Transverse colon (tissue), 4 donors: Measurements from ENCODE around the gene MCL1. TPM values are rescaled to one million over a fixed set of nuclear protein-coding genes. Genes with fewer than 3 reads are reported as not detected.

Experiments used
- DNase-seq: peaks from one replicate; pipeline ENCODE4 v3.0.0-alpha.2; 2019
- H3K27ac ChIP-seq, 4 donors: fragments of 200-600 bp; sonication (generic); 2 replicates each; pipeline ENCODE4 v1.5.1; 2016 to 2018; ENCODE audit warnings: inconsistent platforms in 4 of 4
- H3K27me3 ChIP-seq: fragments of 200-600 bp; sonication (generic); 2 replicates; pipeline ENCODE4 v1.5.1; 2017; ENCODE audit warnings: inconsistent platforms
- H3K36me3 ChIP-seq, 4 donors: fragments of 200-600 bp; sonication (generic); 2 replicates each; pipeline ENCODE4 v1.5.1; 2017 to 2019; ENCODE audit warnings: inconsistent platforms in 4 of 4
- H3K4me1 ChIP-seq, 4 donors: fragments of 200-600 bp; sonication (generic); 2 replicates each; pipeline ENCODE4 v1.5.1; 2017 to 2020; ENCODE audit warnings: inconsistent platforms in 4 of 4
- H3K4me3 ChIP-seq, 4 donors: fragments of 200-600 bp; sonication (generic); 1 replicate in 1 of 4; 2 replicates in 3 of 4; pipeline versions ENCODE4 v1.5.1 to v1.6.1; 2017 to 2019; ENCODE audit warnings: inconsistent platforms in 4 of 4
- H3K9me3 ChIP-seq, 2 donors: fragments of 200-600 bp; sonication (generic); 2 replicates each; pipeline ENCODE4 v1.5.1; 2017 to 2019; ENCODE audit warnings: inconsistent platforms in 2 of 2
- EP300 ChIP-seq: sonication (generic); formaldehyde crosslinking; IDR thresholded peaks from one replicate; pipeline ENCODE4 v1.6.1; 2017; ENCODE audit warnings: antibody characterized with exemption, low read depth
- POLR2A ChIP-seq: fragments of 450-650 bp; IDR thresholded peaks from one replicate; pipeline ENCODE4 v1.6.1; 2016; ENCODE audit warnings: antibody characterized with exemption, mild to moderate bottlenecking, moderate library complexity
- POLR2AphosphoS5 ChIP-seq, 3 donors: sonication (generic); formaldehyde crosslinking; IDR thresholded peaks; one replicate each; pipeline ENCODE4 v1.6.1; 2016; ENCODE audit warnings: antibody characterized with exemption in 3 of 3
- WGBS, 2 donors: methylation state at CpG; one replicate each; pipeline ENCODE4 v1.1.5; 2018; ENCODE audit warnings: low coverage in 1 of 2; 5-methylcytosine and 5-hydroxymethylcytosine counted together
- in situ Hi-C, 4 donors: fragments of 200-750 bp; cut with MboI; loops; one replicate each; pipeline versions ENCODE4 v1.15.0 to v1.15.1; 2017; ENCODE audit warnings: low sequenced_read_pairs in 3 of 4, low pct_ligation_motif_present in 1 of 4, low pct_unique_long_range_greater_than_20kb in 1 of 4
- intact Hi-C: fragments of 100-400 bp; cut with DNase I; formaldehyde crosslinking; loops from one replicate; pipeline ENCODE4 v1.15.1; 2023; ENCODE audit warnings: low total_unique reads
- total RNA-seq, 4 donors: library from RNA; depleted of rRNA; stranded (reverse); fragments of >200 nt; gene quantifications; one replicate each; pipeline ENCODE4 v1.1.0, GENCODE V29; 2016
- TF ChIP-seq, protein P1 (sequence below), 5 experiments: fragments of 200-600 bp in 3 of 5; fragments of 450-650 bp in 2 of 5; sonication (generic) in 3 of 5; IDR thresholded peaks; 1 replicate in 2 of 5; 2 replicates in 3 of 5; pipeline ENCODE4 v1.5.1; 2016 to 2017; ENCODE audit warnings: antibody characterized with exemption in 5 of 5, inconsistent platforms in 3 of 5, mild to moderate bottlenecking in 2 of 5, moderate library complexity in 1 of 5

MCL1 gene
- total RNA-seq, 4 donors from 2014 or later, result 176 to 395 (median 269) TPM

- H3K27me3 ChIP-seq, result peaks cover 3% of the 10 kb centered on the region
- no peaks in the 10 kb centered on the region for H3K36me3 ChIP-seq
- TF ChIP-seq POLR2AphosphoS5 (IDR thresholded peaks at IDR 0.05) (no peak), POLR2A (no peak), EP300 (no peak)
- TF ChIP-seq, protein P1, sequence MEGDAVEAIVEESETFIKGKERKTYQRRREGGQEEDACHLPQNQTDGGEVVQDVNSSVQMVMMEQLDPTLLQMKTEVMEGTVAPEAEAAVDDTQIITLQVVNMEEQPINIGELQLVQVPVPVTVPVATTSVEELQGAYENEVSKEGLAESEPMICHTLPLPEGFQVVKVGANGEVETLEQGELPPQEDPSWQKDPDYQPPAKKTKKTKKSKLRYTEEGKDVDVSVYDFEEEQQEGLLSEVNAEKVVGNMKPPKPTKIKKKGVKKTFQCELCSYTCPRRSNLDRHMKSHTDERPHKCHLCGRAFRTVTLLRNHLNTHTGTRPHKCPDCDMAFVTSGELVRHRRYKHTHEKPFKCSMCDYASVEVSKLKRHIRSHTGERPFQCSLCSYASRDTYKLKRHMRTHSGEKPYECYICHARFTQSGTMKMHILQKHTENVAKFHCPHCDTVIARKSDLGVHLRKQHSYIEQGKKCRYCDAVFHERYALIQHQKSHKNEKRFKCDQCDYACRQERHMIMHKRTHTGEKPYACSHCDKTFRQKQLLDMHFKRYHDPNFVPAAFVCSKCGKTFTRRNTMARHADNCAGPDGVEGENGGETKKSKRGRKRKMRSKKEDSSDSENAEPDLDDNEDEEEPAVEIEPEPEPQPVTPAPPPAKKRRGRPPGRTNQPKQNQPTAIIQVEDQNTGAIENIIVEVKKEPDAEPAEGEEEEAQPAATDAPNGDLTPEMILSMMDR (IDR thresholded peaks at IDR 0.05), result no peak
- intact Hi-C loops (no loop called here), in situ Hi-C loops (no loop called here)
- DNase-seq, result no peak
- H3K27ac ChIP-seq, result peak overlapping the region; percentile 79 to 86 (median 84)
- WGBS, 2 donors, result 38 to 55% methylated on average over 1 of the region's 1 CpG
- H3K4me3 ChIP-seq, result no peak overlapping the region
- H3K9me3 ChIP-seq, result no peaks in the 10 kb centered on the region
- H3K4me1 ChIP-seq, result peaks cover 6 to 45% (median 37%) of the 10 kb centered on the region in 4 donors
These were observed 27.7 kb downstream of the MCL1 start for GRCh38 chr1:150551784-150552127.

- Histone ChIP-seq H3K27me3 (peaks cover 3% of the 10 kb centered on the region), H3K27ac (peak overlapping the region; percentile 79 to 86 (median 84)), H3K9me3 (no peaks in the 10 kb centered on the region), H3K36me3 (no peaks in the 10 kb centered on the region), H3K4me1 (peaks cover 6 to 45% (median 37%) of the 10 kb centered on the region in 4 donors), H3K4me3 (no peak overlapping the region)
- 74 to 81% methylated on average over 7 to 11 of the region's 11 CpGs for WGBS, 2 donors
- DNase-seq, result peak; percentile 21
- no peak for TF ChIP-seq POLR2AphosphoS5 (IDR thresholded peaks at IDR 0.05)
- TF ChIP-seq, protein P1 (IDR thresholded peaks at IDR 0.05), result no peak
- no peak for TF ChIP-seq EP300
- no peak for TF ChIP-seq POLR2A
- in situ Hi-C loops (no loop called here), intact Hi-C loops (no loop called here)
These were observed 28.2 kb downstream of the MCL1 start for GRCh38 chr1:150551051-150551783.

DNA sequence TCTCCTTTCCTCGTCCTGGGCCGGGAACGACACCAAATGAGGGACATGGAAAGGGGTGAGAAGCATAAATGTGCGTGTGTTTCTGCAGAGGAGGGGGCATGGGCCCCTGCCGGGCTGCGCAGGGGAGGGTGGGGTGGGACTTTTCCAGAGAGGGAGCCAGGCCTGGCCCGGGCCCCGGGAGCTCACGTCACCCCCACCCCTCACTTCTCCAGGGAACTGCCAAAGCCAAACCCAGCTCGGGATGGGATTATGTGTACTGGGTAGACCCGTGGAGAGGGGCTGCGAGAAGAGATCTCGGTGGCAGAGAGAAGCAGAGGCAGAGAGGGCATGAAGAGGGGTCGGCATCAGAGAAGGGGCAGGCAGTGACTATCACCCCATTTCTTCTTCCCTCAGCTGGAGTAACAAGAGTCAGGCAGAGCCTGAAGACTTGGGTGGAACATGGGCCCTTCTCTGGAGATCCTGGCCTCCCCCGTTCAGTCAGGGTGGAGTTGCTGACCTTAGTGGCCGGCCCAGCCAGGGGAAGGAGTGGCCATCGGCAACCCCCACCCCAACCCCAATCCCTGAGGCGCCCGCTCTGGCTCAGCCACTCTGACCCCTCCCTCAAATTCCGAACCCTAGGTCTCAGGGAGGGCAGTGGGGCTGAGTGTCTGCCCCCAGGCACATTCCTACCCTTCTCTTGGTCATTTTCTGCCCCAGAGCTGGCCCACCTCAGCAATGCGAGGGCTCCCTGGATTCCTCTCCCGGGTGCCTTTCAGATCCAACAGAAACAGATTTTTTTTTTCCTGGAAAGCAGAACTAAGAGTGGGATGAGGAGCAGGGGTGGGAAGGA, 29.0 kb downstream of the MCL1 start:
- in situ Hi-C loops, result no loop called here
- Histone ChIP-seq H3K27ac (peak overlapping the region; percentile 79 to 86 (median 84)), H3K27me3 (peaks cover 3% of the 10 kb centered on the region), H3K9me3 (no peaks in the 10 kb centered on the region), H3K4me3 (peak overlapping the region in 2 of 4 donors; percentile 58 to 65), H3K4me1 (peaks cover 6 to 45% (median 37%) of the 10 kb centered on the region in 4 donors), H3K36me3 (no peaks in the 10 kb centered on the region)
- intact Hi-C loops, result no loop called here
- peak; percentile 19 for DNase-seq
- WGBS, 2 donors, result 53 to 60% methylated on average over 1 to 19 of the region's 22 CpGs
- TF ChIP-seq POLR2AphosphoS5 (IDR thresholded peaks at IDR 0.05), result peak in 1 of 3 donors; percentile 4
- no peak for TF ChIP-seq EP300

DNA sequence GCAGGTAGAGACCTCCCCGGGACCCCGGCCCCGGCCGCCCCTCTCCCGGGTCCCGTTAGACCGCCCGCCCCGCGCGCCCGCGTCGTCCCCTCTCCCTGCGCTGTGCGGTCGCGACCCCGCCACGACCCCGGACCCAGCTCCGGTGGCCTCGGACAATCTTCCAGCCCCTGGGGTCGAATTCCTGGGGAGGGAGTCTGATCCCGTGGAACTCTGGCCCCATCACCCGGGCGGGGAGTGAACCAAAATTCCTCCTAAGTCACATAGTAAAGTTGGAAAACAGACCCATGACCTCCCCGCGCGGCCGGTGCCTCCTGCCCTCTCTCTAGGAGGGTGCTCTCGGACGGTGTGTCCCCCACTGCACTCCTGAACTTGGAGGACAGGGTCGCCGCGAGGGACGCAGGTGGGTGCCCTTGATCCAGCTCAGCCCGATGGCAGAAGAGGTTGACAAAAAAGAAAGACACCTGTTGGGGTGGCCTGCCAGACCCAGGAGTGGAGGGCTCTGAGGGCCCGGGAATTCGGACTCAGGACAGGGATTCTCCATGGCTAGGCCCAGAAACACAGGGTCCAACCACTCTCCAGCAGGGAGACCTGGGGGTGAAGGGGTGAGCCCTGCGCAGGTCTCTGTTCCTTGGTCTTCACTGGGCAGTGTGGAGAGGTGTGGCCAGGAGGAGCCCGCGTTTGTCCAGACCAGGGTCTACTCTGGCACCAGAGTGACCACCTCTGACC, 29.8 kb downstream of the MCL1 start:
- Histone ChIP-seq H3K27ac (peak overlapping the region; percentile 79 to 86 (median 84)), H3K9me3 (no peaks in the 10 kb centered on the region), H3K36me3 (no peaks in the 10 kb centered on the region), H3K4me3 (peak overlapping the region; percentile 49 to 65 (median 60)), H3K27me3 (peaks cover 3% of the 10 kb centered on the region), H3K4me1 (peaks cover 6 to 45% (median 37%) of the 10 kb centered on the region in 4 donors)
- peak; percentile 48 for DNase-seq
- intact Hi-C loops (no loop called here), in situ Hi-C loops (no loop called here)
- WGBS, 2 donors, result 39% methylated on average over 19 of the region's 43 CpGs; no CpG with 5 or more reads in 1 of the 2 donors
- TF ChIP-seq POLR2AphosphoS5 (IDR thresholded peaks at IDR 0.05) (peak in 1 of 3 donors; percentile 11), POLR2A (peak; percentile 16), EP300 (no peak)
- TF ChIP-seq, protein P1 (IDR thresholded peaks at IDR 0.05), result no peak
